H1 (cell line): Measurements from ENCODE around the gene TGFB1. TPM values are rescaled to one million over a fixed set of nuclear protein-coding genes. Genes with fewer than 3 reads are reported as not detected.
A peak's percentile ranks its signal among the peaks of the same experiment; 100 is the strongest.

Source experiments
- CTCF ChIA-PET: fragments of 300-600 bp; sonication (Branson Sonifier 250); formaldehyde crosslinking; loops from one replicate; lab custom pipeline; 2021; ENCODE audit not compliant: partially characterized antibody; lab: Charles Lee
- POLR2A ChIA-PET: fragments of 300-600 bp; sonication (Branson Sonifier 250); formaldehyde crosslinking; loops from one replicate; lab custom pipeline; 2021; ENCODE audit warnings: inconsistent platforms; ENCODE audit not compliant: partially characterized antibody; lab: Charles Lee
- DNase-seq, 2 experiments: peaks; one replicate each; pipeline versions ENCODE4 v3.0.0 to v3.0.0-alpha.2; 2010 to 2022; ENCODE audit warnings: low spot score in 2 of 2, low read depth in 1 of 2, mixed read lengths in 1 of 2
- FAIRE-seq: peaks from 2 replicates; lab custom pipeline; 2011; peaks lifted over from hg19 to GRCh38; lab: Jason Lieb, UNC
- H2AFZ ChIP-seq: 2 replicates; pipeline ENCODE4 v1.8.1; 2012; ENCODE audit warnings: low read length, inconsistent platforms
- H2AK5ac ChIP-seq: 2 replicates; pipeline ENCODE4 v1.6.1; 2013; ENCODE audit warnings: low read depth, low read length
- H2BK120ac ChIP-seq: replicated peaks from 2 replicates; pipeline ENCODE3; 2013; ENCODE audit warnings: low read depth, low read length, inconsistent platforms
- H2BK12ac ChIP-seq: 2 replicates; pipeline ENCODE4 v1.6.1; 2013; ENCODE audit warnings: low read depth, low read length
- H2BK15ac ChIP-seq: 2 replicates; pipeline ENCODE4 v1.6.1; 2013; ENCODE audit warnings: low read length
- H2BK20ac ChIP-seq: 2 replicates; pipeline ENCODE4 v1.6.1; 2013; ENCODE audit warnings: low read length
- H2BK5ac ChIP-seq: 2 replicates; pipeline ENCODE4 v1.6.1; 2013; ENCODE audit warnings: low read depth, low read length
- H3K14ac ChIP-seq: 2 replicates; pipeline ENCODE4 v1.6.1; 2013; ENCODE audit warnings: inconsistent platforms; ENCODE audit not compliant: insufficient read length
- H3K18ac ChIP-seq: 2 replicates; pipeline ENCODE4 v1.6.1; 2013; ENCODE audit warnings: low read length; ENCODE audit errors: extremely low read depth
- H3K23ac ChIP-seq: 2 replicates; pipeline ENCODE4 v1.6.1; 2013; ENCODE audit warnings: inconsistent platforms; ENCODE audit not compliant: insufficient read length
- H3K23me2 ChIP-seq: 2 replicates; pipeline ENCODE4 v1.6.1; 2013; ENCODE audit warnings: low read depth, low read length
- H3K27ac ChIP-seq: 2 replicates; pipeline ENCODE4 v1.6.1; 2011; ENCODE audit warnings: low read depth, low read length, inconsistent platforms
- H3K27me3 ChIP-seq, 4 experiments: replicated peaks in 1 of 4; 1 replicate in 1 of 4; 2 replicates in 3 of 4; pipeline versions ENCODE4 v1.6.1 to v1.8.1; 2011 to 2013; ENCODE audit warnings: low read length in 3 of 4, mild to moderate bottlenecking in 3 of 4, inconsistent platforms in 2 of 4, mixed read lengths in 2 of 4, moderate library complexity in 1 of 4; ENCODE audit not compliant: control insufficient read depth in 3 of 4, insufficient read depth in 3 of 4; ENCODE audit errors: extremely low read depth in 1 of 4
- H3K36me3 ChIP-seq, 4 experiments: 2 replicates each; pipeline versions ENCODE4 v1.6.1 to v1.8.1; 2011 to 2013; ENCODE audit warnings: mild to moderate bottlenecking in 4 of 4, low read length in 3 of 4, moderate library complexity in 2 of 4, control low read depth in 1 of 4, inconsistent platforms in 1 of 4; ENCODE audit not compliant: insufficient read depth in 4 of 4, control insufficient read depth in 2 of 4
- H3K4ac ChIP-seq: replicated peaks from 2 replicates; pipeline ENCODE3; 2013; ENCODE audit warnings: low read length, low read depth, mixed read lengths, inconsistent platforms; ENCODE audit not compliant: insufficient read length
- H3K4me1 ChIP-seq, 4 experiments: replicated peaks in 1 of 4; 1 replicate in 1 of 4; 2 replicates in 3 of 4; pipeline versions ENCODE4 v1.6.1 to v1.8.1; 2011 to 2013; ENCODE audit warnings: low read length in 3 of 4, inconsistent platforms in 2 of 4, mixed read lengths in 1 of 4; ENCODE audit not compliant: insufficient read depth in 4 of 4, control insufficient read depth in 3 of 4
- H3K4me2 ChIP-seq, 2 experiments: 2 replicates each; pipeline versions ENCODE4 v1.6.1 to v1.8.1; 2011 to 2013; ENCODE audit warnings: low read depth in 2 of 2, low read length in 2 of 2, control low read depth in 1 of 2, inconsistent platforms in 1 of 2, mild to moderate bottlenecking in 1 of 2; ENCODE audit not compliant: insufficient read depth in 1 of 2
- H3K4me3 ChIP-seq, 4 experiments: fragments of 200-600, 300-600 bp in 1 of 4; sonication (generic), shearing (Covaris generic), sonication (Bioruptor Twin) in 1 of 4; 2 replicates each; pipeline versions ENCODE4 v1.5.1 to v1.8.1; 2011 to 2016; ENCODE audit warnings: low read length in 4 of 4, low read depth in 3 of 4, control low read depth in 2 of 4, inconsistent platforms in 2 of 4, mild to moderate bottlenecking in 2 of 4, mixed read lengths in 1 of 4, moderate library complexity in 1 of 4; ENCODE audit not compliant: insufficient read depth in 2 of 4; ENCODE audit errors: extremely low read depth in 1 of 4
- H3K56ac ChIP-seq: replicated peaks from 2 replicates; pipeline ENCODE3; 2013; ENCODE audit warnings: low read depth, mild to moderate bottlenecking, mixed read lengths, low read length, inconsistent platforms; ENCODE audit not compliant: insufficient read length
- H3K79me1 ChIP-seq: 2 replicates; pipeline ENCODE4 v1.6.1; 2013; ENCODE audit warnings: low read depth, low read length, control low read depth
- H3K79me2 ChIP-seq, 2 experiments: 2 replicates each; pipeline versions ENCODE4 v1.6.1 to v1.8.1; 2012 to 2013; ENCODE audit warnings: low read length in 2 of 2, mild to moderate bottlenecking in 2 of 2, inconsistent platforms in 1 of 2; ENCODE audit not compliant: insufficient read depth in 2 of 2, control insufficient read depth in 1 of 2
- H3K9ac ChIP-seq, 4 experiments: replicated peaks in 1 of 4; 1 replicate in 1 of 4; 2 replicates in 3 of 4; pipeline versions ENCODE4 v1.6.1 to v1.8.1; 2011 to 2013; ENCODE audit warnings: low read depth in 3 of 4, low read length in 3 of 4, control low read depth in 2 of 4, mild to moderate bottlenecking in 2 of 4, moderate library complexity in 2 of 4, inconsistent platforms in 1 of 4; ENCODE audit errors: extremely low read depth in 1 of 4
- H3K9me3 ChIP-seq, 2 experiments: 2 replicates each; pipeline versions ENCODE4 v1.6.1 to v1.8.1; 2012 to 2013; ENCODE audit warnings: mild to moderate bottlenecking in 2 of 2, moderate library complexity in 2 of 2, control low read depth in 1 of 2, inconsistent platforms in 1 of 2, low read depth in 1 of 2, low read length in 1 of 2, mixed read lengths in 1 of 2; ENCODE audit not compliant: insufficient read depth in 2 of 2
- H4K20me1 ChIP-seq, 2 experiments: replicated peaks in 1 of 2; 2 replicates each; pipeline versions ENCODE3 to v1.8.1; 2011 to 2013; ENCODE audit warnings: inconsistent platforms in 2 of 2, low read length in 2 of 2, mild to moderate bottlenecking in 1 of 2; ENCODE audit not compliant: insufficient read depth in 2 of 2, control insufficient read depth in 1 of 2
- H4K5ac ChIP-seq: 2 replicates; pipeline ENCODE4 v1.6.1; 2013; ENCODE audit warnings: low read length, low read depth, mixed read lengths, inconsistent platforms; ENCODE audit not compliant: insufficient read length
- H4K8ac ChIP-seq: 2 replicates; pipeline ENCODE4 v1.8.0; 2013; ENCODE audit warnings: mild to moderate bottlenecking, moderate library complexity, low read length, inconsistent platforms; ENCODE audit not compliant: insufficient read depth; ENCODE audit errors: extremely low read depth
- H4K91ac ChIP-seq: replicated peaks from 2 replicates; pipeline ENCODE3; 2013; ENCODE audit warnings: low read length, mixed read lengths, inconsistent platforms; ENCODE audit not compliant: insufficient read length
- EP300 ChIP-seq, 2 experiments: IDR thresholded peaks; 1 replicate in 1 of 2; 2 replicates in 1 of 2; pipeline ENCODE4 v1.6.1; 2011 to 2012; ENCODE audit warnings: low read depth in 2 of 2, low read length in 2 of 2, mild to moderate bottlenecking in 2 of 2, borderline replicate concordance in 1 of 2, inconsistent platforms in 1 of 2, moderate library complexity in 1 of 2
- WGBS, 2 experiments: shearing (Covaris generic) in 1 of 2; methylation state at CpG; one replicate each; pipeline versions ENCODE4 v1.1.6 to v1.1.7; 2013 to 2015; ENCODE audit warnings: low lambda C conversion rate in 2 of 2, mixed read lengths in 2 of 2, inconsistent platforms in 1 of 2, low coverage in 1 of 2, missing lambda C conversion rate in 1 of 2; ENCODE audit not compliant: insufficient replicate concordance in 2 of 2, insufficient coverage in 1 of 2, insufficient read length in 1 of 2; ENCODE audit errors: extremely low coverage in 1 of 2, missing lambda C conversion rate in 1 of 2; 5-methylcytosine and 5-hydroxymethylcytosine counted together
- polyA plus RNA-seq, 7 experiments: library from polyadenylated mRNA; depleted of rRNA in 3 of 7; stranded (reverse) in 5 of 7; unstranded in 2 of 7; fragments of >200 nt in 5 of 7; fragments of 200-250 nt in 2 of 7; gene quantifications; 1 replicate in 5 of 7; 2 replicates in 1 of 7; 4 replicates in 1 of 7; pipeline versions ENCODE4 v1.2.1 to v1.2.3, GENCODE V29; 2011 to 2013; ENCODE audit warnings: missing spikeins in 2 of 7, mixed read lengths in 2 of 7
- total RNA-seq: library from RNA; stranded (reverse); fragmentation: NEBNext Ultra II Directional; extraction: Animal tissue kit (Norgen Biotek cat#: 25700); gene quantifications from 2 replicates; pipeline ENCODE4 v1.2.1, GENCODE V29; 2021
- TF ChIP-seq, protein P1 (sequence below): IDR thresholded peaks from 2 replicates; pipeline ENCODE4 v1.6.1; 2012; ENCODE audit warnings: low read length, inconsistent platforms

The TGFB1 gene
- total and polyA plus RNA-seq, 2 of the 8 experiments (the other 6 are each of a cell fraction or from before 2014, with no cell fraction given) = 1.7 to 10.6 TPM

- POLR2A ChIA-PET = interaction anchor here (0.6 to 3.1 kb wide), 11 partner anchors 10 to 99 kb away, joined by 3 to 29 read pairs (median 6); partner anchors contain the start of genes B3GNT8, DMAC2, HNRNPUL1 and TGFB1
- WGBS, 2 experiments = 42% methylated on average over 6 of the region's 6 CpGs; no CpG with 5 or more reads in 1 of the 2 experiments
- no peaks in the 10 kb centered on the region for H3K36me3 ChIP-seq
- no peak overlapping the region for H2BK20ac ChIP-seq
- H4K8ac ChIP-seq = no peak overlapping the region
- peaks cover 0 to 6% (median 2%) of the 10 kb centered on the region in 4 experiments; a peak in 2 of 7 replicates for H3K4me1 ChIP-seq
- TF ChIP-seq EP300 (IDR thresholded peaks at IDR 0.05; ENCODE audit: borderline replicate concordance in 1 of 2, low read depth in 2 of 2, low read length in 2 of 2) = no peak
- TF ChIP-seq, protein P1, sequence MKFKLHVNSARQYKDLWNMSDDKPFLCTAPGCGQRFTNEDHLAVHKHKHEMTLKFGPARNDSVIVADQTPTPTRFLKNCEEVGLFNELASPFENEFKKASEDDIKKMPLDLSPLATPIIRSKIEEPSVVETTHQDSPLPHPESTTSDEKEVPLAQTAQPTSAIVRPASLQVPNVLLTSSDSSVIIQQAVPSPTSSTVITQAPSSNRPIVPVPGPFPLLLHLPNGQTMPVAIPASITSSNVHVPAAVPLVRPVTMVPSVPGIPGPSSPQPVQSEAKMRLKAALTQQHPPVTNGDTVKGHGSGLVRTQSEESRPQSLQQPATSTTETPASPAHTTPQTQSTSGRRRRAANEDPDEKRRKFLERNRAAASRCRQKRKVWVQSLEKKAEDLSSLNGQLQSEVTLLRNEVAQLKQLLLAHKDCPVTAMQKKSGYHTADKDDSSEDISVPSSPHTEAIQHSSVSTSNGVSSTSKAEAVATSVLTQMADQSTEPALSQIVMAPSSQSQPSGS = no peak
- TF ChIP-seq, all 59 proteins: peak for 0
- Histone ChIP-seq H3K56ac (no peak overlapping the region), H3K23ac (no peak overlapping the region), H2AFZ (peak overlapping the region; percentile 92), H4K5ac (no peak overlapping the region), H4K91ac (no peak overlapping the region), H3K23me2 (peaks cover 6% of the 10 kb centered on the region), H2BK5ac (no peak overlapping the region; the same call in 1 of the 2 replicates), H3K4ac (no peak overlapping the region), H3K4me3 (peak overlapping the region; percentile 84 to 95 (median 90)), H4K20me1 (no peaks in the 10 kb centered on the region), H3K18ac (no peak overlapping the region), H3K14ac (no peak overlapping the region), H3K9me3 (no peaks in the 10 kb centered on the region), H3K79me2 (no peaks in the 10 kb centered on the region), H2BK12ac (peak overlapping the region; percentile 80; the same call in 1 of the 2 replicates), H3K9ac (peak overlapping the region in 1 of 4 experiments; percentile 97; a peak in 2 of 7 replicates), H2AK5ac (no peak overlapping the region; the same call in 1 of the 2 replicates), H2BK120ac (no peak overlapping the region), H3K27ac (no peak overlapping the region; the same call in 1 of the 2 replicates), H3K27me3 (no peaks in the 10 kb centered on the region), H2BK15ac (peak overlapping the region; percentile 61; the same call in 1 of the 2 replicates), H3K4me2 (peak overlapping the region; percentile 82 to 83), H3K79me1 (peaks cover 6% of the 10 kb centered on the region)
- CTCF ChIA-PET = interaction anchor here (1.0 to 4.6 kb wide), 5 partner anchors 9 to 237 kb away, joined by 3 to 37 read pairs (median 4); partner anchors contain the start of genes TGFB1 and TMEM91
- no peak for FAIRE-seq
- no peak for DNase-seq
These were observed 9.6 kb upstream of the TGFB1 start for GRCh38 chr19:41363371-41363752.
